Tibial artery (tissue), 4 donors: ENCODE measurements around the gene NCK1.

Experiments used
- DNase-seq, 2 donors: peaks; one replicate each; pipeline ENCODE4 v3.0.0-alpha.2; 2019
- H3K27ac ChIP-seq, 2 donors: fragments of 200-600 bp; sonication (generic) in 1 of 2; 1 replicate in 1 of 2; 2 replicates in 1 of 2; pipeline ENCODE4 v1.5.1; 2018 to 2019; ENCODE audit warnings: mild to moderate bottlenecking in 1 of 2
- H3K27me3 ChIP-seq, 2 donors: fragments of 200-600 bp; sonication (generic) in 1 of 2; one replicate each; pipeline versions ENCODE4 v1.5.1 to v1.6.0; 2016 to 2019
- H3K36me3 ChIP-seq, 3 donors: fragments of 200-600 bp; sonication (generic) in 2 of 3; one replicate each; pipeline ENCODE4 v1.5.1; 2016 to 2019; ENCODE audit warnings: mild to moderate bottlenecking in 2 of 3
- H3K4me1 ChIP-seq, 4 donors: fragments of 200-600 bp; sonication (generic) in 2 of 4; 1 replicate in 3 of 4; 2 replicates in 1 of 4; pipeline ENCODE4 v1.5.1; 2016 to 2019
- H3K4me3 ChIP-seq, 2 donors: fragments of 200-600 bp; sonication (generic) in 1 of 2; 1 replicate in 1 of 2; 2 replicates in 1 of 2; pipeline ENCODE4 v1.5.1; 2018 to 2019; ENCODE audit warnings: mild to moderate bottlenecking in 2 of 2
- H3K9me3 ChIP-seq, 3 donors: fragments of 200-600 bp; sonication (generic) in 1 of 3; one replicate each; pipeline ENCODE4 v1.5.1; 2016 to 2019
- CTCF ChIP-seq, 2 experiments: fragments of 200-600 bp in 1 of 2; fragments of 450-650 bp in 1 of 2; IDR thresholded peaks; one replicate each; pipeline ENCODE4 v1.5.1; 2017 to 2019; ENCODE audit warnings: antibody characterized with exemption in 2 of 2, mild to moderate bottlenecking in 1 of 2, moderate library complexity in 1 of 2
- intact Hi-C: fragments of 100-400 bp; cut with DNase I; formaldehyde crosslinking; loops from one replicate; pipeline ENCODE4 v1.15.0; 2023; ENCODE audit warnings: low total_unique reads

NCK1 gene

GRCh38 chr3:136838641-136839555 lies 23.1 kb upstream of the NCK1 start:
- no peaks in the 10 kb centered on the region for H3K27me3 ChIP-seq

GRCh38 chr3:136839556-136839931 lies 22.5 kb upstream of the NCK1 start:
- no peak overlapping the region for H3K4me3 ChIP-seq
- no peak overlapping the region for H3K27ac ChIP-seq
- no peak for DNase-seq
- no peaks in the 10 kb centered on the region for H3K36me3 ChIP-seq
- no peaks in the 10 kb centered on the region for H3K27me3 ChIP-seq
- intact Hi-C loops, result loop anchor here (2.0 kb wide), 1 partner anchor 13 kb away; no protein-coding TSS in a partner anchor
- peaks cover 0 to 9% (median 4%) of the 10 kb centered on the region in 4 donors for H3K4me1 ChIP-seq
- no peaks in the 10 kb centered on the region for H3K9me3 ChIP-seq
- TF ChIP-seq CTCF (IDR thresholded peaks at IDR 0.05), result no peak

More at GRCh38 chr3:136838641-136839555, 23.1 kb upstream of the NCK1 start:
- H3K27ac ChIP-seq, result no peak overlapping the region
- intact Hi-C loops, result loop anchor here (2.0 kb wide), 1 partner anchor 14 kb away; no protein-coding TSS in a partner anchor
- no peak for TF ChIP-seq CTCF (IDR thresholded peaks at IDR 0.05)
- no peaks in the 10 kb centered on the region for H3K9me3 ChIP-seq
- peaks cover 0 to 9% (median 4%) of the 10 kb centered on the region in 4 donors for H3K4me1 ChIP-seq
- no peak overlapping the region for H3K4me3 ChIP-seq
- no peaks in the 10 kb centered on the region for H3K36me3 ChIP-seq
- no peak for DNase-seq

- Histone ChIP-seq H3K4me1 (peaks cover 0 to 9% (median 4%) of the 10 kb centered on the region in 4 donors), H3K4me3 (no peak overlapping the region), H3K9me3 (no peaks in the 10 kb centered on the region), H3K36me3 (no peaks in the 10 kb centered on the region), H3K27ac (no peak overlapping the region), H3K27me3 (no peaks in the 10 kb centered on the region)
- TF ChIP-seq CTCF (IDR thresholded peaks at IDR 0.05), result no peak
- no peak for DNase-seq
- intact Hi-C loops, result no loop called here
These were observed 21.8 kb upstream of the NCK1 start for GRCh38 chr3:136840252-136840651.

GRCh38 chr3:136842294-136842693 lies 19.7 kb upstream of the NCK1 start:
- intact Hi-C loops, result no loop called here
- TF ChIP-seq CTCF (IDR thresholded peaks at IDR 0.05), result no peak
- Histone ChIP-seq H3K4me1 (peaks cover 0 to 3% (median 0%) of the 10 kb centered on the region in 4 donors), H3K9me3 (no peaks in the 10 kb centered on the region), H3K4me3 (no peak overlapping the region), H3K27ac (no peak overlapping the region), H3K36me3 (no peaks in the 10 kb centered on the region), H3K27me3 (no peaks in the 10 kb centered on the region)
- no peak for DNase-seq

GRCh38 chr3:136844724-136845123 lies 17.3 kb upstream of the NCK1 start:
- intact Hi-C loops, result no loop called here
- no peak overlapping the region for H3K27ac ChIP-seq

More at GRCh38 chr3:136844724-136845123, 17.3 kb upstream of the NCK1 start:
- no peaks in the 10 kb centered on the region for H3K9me3 ChIP-seq
- H3K27me3 ChIP-seq, result no peaks in the 10 kb centered on the region
- H3K4me3 ChIP-seq, result no peak overlapping the region
- no peak for TF ChIP-seq CTCF (IDR thresholded peaks at IDR 0.05)
- DNase-seq, result no peak
- no peaks in the 10 kb centered on the region for H3K36me3 ChIP-seq
- H3K4me1 ChIP-seq, result no peaks in the 10 kb centered on the region
